WTC11 (cell line): ENCODE measurements around the gene ADGRB2. TPM values are rescaled to one million over a fixed set of nuclear protein-coding genes. Genes with fewer than 3 reads are reported as not detected.

Experiments
- ATAC-seq: fragments of 200-7000 bp; cut with Tn5 transposase; 2 replicates; pipeline ENCODE4 v1.10.0; 2021; ENCODE audit warnings: mild to moderate bottlenecking, moderate library complexity
- CTCF ChIA-PET: fragments of 300-600 bp; sonication (Branson Sonifier 250); formaldehyde crosslinking; loops from one replicate; lab custom pipeline; 2021; ENCODE audit warnings: antibody characterized with exemption; lab: Charles Lee
- POLR2A ChIA-PET: fragments of 350-600 bp; sonication (Branson Sonifier 250); formaldehyde crosslinking; loops from one replicate; lab custom pipeline; 2021; ENCODE audit warnings: antibody characterized with exemption; lab: Charles Lee
- DNase-seq: peaks from one replicate; pipeline ENCODE4 v3.0.0; 2021; ENCODE audit warnings: low spot score
- H3K27ac Mint-ChIP-seq: 2 replicates; pipeline ENCODE4 v1.8.0; 2021; ENCODE audit warnings: mixed read lengths
- H3K27me3 Mint-ChIP-seq: 2 replicates; pipeline ENCODE4 v1.8.0; 2021; ENCODE audit warnings: low read depth, mild to moderate bottlenecking, moderate library complexity, mixed read lengths
- H3K36me3 Mint-ChIP-seq: 2 replicates; pipeline ENCODE4 v1.8.0; 2021; ENCODE audit warnings: mixed read lengths
- H3K4me1 Mint-ChIP-seq: 2 replicates; pipeline ENCODE4 v1.8.0; 2022; ENCODE audit warnings: mixed read lengths
- H3K4me3 Mint-ChIP-seq: 2 replicates; pipeline ENCODE4 v1.8.0; 2021; ENCODE audit warnings: mild to moderate bottlenecking, moderate library complexity, mixed read lengths
- H3K9me3 Mint-ChIP-seq: 2 replicates; pipeline ENCODE4 v1.8.0; 2021; ENCODE audit warnings: mixed read lengths
- E2F5 ChIP-seq: sonication (generic); formaldehyde crosslinking; IDR thresholded peaks from 2 replicates; pipeline ENCODE4 v1.8.1; 2022; ENCODE audit warnings: mild to moderate bottlenecking, moderate library complexity, missing genetic modification reagents
- ELF4 ChIP-seq: sonication (generic); formaldehyde crosslinking; IDR thresholded peaks from 2 replicates; pipeline ENCODE4 v1.8.1; 2022; ENCODE audit warnings: low read depth, mild to moderate bottlenecking, moderate library complexity, missing genetic modification reagents
- ESRRA ChIP-seq: sonication (generic); formaldehyde crosslinking; IDR thresholded peaks from 2 replicates; pipeline ENCODE4 v1.8.1; 2022; ENCODE audit warnings: mild to moderate bottlenecking, missing genetic modification reagents, borderline replicate concordance
- GRHL2 ChIP-seq: fragments of 250-450 bp; sonication (Bioruptor Pico); IDR thresholded peaks from 2 replicates; pipeline ENCODE4 v1.8.0; 2022; ENCODE audit warnings: mild to moderate bottlenecking, moderate library complexity; ENCODE audit not compliant: insufficient replicate concordance, severe bottlenecking
- GTF2I ChIP-seq: fragments of 250-450 bp; sonication (Bioruptor Pico); conservative IDR thresholded peaks from 2 replicates; pipeline ENCODE4 v1.4.0; 2021; ENCODE audit warnings: mild to moderate bottlenecking
- IRF1 ChIP-seq: sonication (generic); formaldehyde crosslinking; IDR thresholded peaks from 2 replicates; pipeline ENCODE4 v1.8.0; 2023; ENCODE audit warnings: missing genetic modification reagents
- JAZF1 ChIP-seq: fragments of 250-450 bp; sonication (Bioruptor Pico); IDR thresholded peaks from 2 replicates; pipeline ENCODE4 v1.9.0; 2021; ENCODE audit warnings: moderate library complexity, mild to moderate bottlenecking, inconsistent platforms
- JUN ChIP-seq: sonication (generic); formaldehyde crosslinking; IDR thresholded peaks from 2 replicates; pipeline ENCODE4 v1.8.0; 2023; ENCODE audit warnings: mild to moderate bottlenecking, missing genetic modification reagents
- KAT7 ChIP-seq: sonication (generic); formaldehyde crosslinking; IDR thresholded peaks from 2 replicates; pipeline ENCODE4 v1.8.1; 2023; ENCODE audit warnings: missing genetic modification reagents, mild to moderate bottlenecking, borderline replicate concordance
- MAX ChIP-seq: sonication (generic); formaldehyde crosslinking; IDR thresholded peaks from 2 replicates; pipeline ENCODE4 v1.8.0; 2022; ENCODE audit warnings: mild to moderate bottlenecking, missing genetic modification reagents
- NFATC4 ChIP-seq: fragments of 250-450 bp; sonication (Bioruptor Pico); IDR thresholded peaks from 2 replicates; pipeline ENCODE4 v1.9.0; 2021; ENCODE audit warnings: mild to moderate bottlenecking
- OVOL2 ChIP-seq: fragments of 250-450 bp; sonication (Bioruptor Pico); IDR thresholded peaks from 2 replicates; pipeline ENCODE4 v1.9.0; 2021; ENCODE audit warnings: mild to moderate bottlenecking, borderline replicate concordance
- PRRX2 ChIP-seq: fragments of 250-450 bp; sonication (Bioruptor Pico); IDR thresholded peaks from 2 replicates; pipeline ENCODE4 v1.8.0; 2021; ENCODE audit warnings: mild to moderate bottlenecking
- SMAD4 ChIP-seq: sonication (generic); formaldehyde crosslinking; IDR thresholded peaks from 2 replicates; pipeline ENCODE4 v1.8.0; 2022; ENCODE audit warnings: mild to moderate bottlenecking, missing genetic modification reagents
- TEAD1 ChIP-seq: sonication (generic); formaldehyde crosslinking; IDR thresholded peaks from 2 replicates; pipeline ENCODE4 v1.8.0; 2022; ENCODE audit warnings: mild to moderate bottlenecking, missing genetic modification reagents
- USF2 ChIP-seq: sonication (generic); formaldehyde crosslinking; IDR thresholded peaks from 2 replicates; pipeline ENCODE4 v1.8.1; 2023; ENCODE audit warnings: mild to moderate bottlenecking, missing genetic modification reagents, moderate library complexity
- ZMAT4 ChIP-seq: fragments of 250-450 bp; sonication (Bioruptor Pico); IDR thresholded peaks from 2 replicates; pipeline ENCODE4 v1.9.0; 2021; ENCODE audit warnings: mild to moderate bottlenecking
- ZNF121 ChIP-seq: sonication (generic); formaldehyde crosslinking; IDR thresholded peaks from 2 replicates; pipeline ENCODE4 v1.8.0; 2023; ENCODE audit warnings: missing genetic modification reagents
- ZNF232 ChIP-seq: sonication (generic); formaldehyde crosslinking; IDR thresholded peaks from 2 replicates; pipeline ENCODE4 v1.8.0; 2022; ENCODE audit warnings: mild to moderate bottlenecking, missing genetic modification reagents
- ZNF263 ChIP-seq: sonication (generic); formaldehyde crosslinking; IDR thresholded peaks from 2 replicates; pipeline ENCODE4 v1.8.1; 2022; ENCODE audit warnings: low read depth, mild to moderate bottlenecking, moderate library complexity, missing genetic modification reagents
- ZNF396 ChIP-seq: fragments of 250-450 bp; sonication (Bioruptor Pico); IDR thresholded peaks from 2 replicates; pipeline ENCODE4 v1.8.0; 2021; ENCODE audit warnings: mild to moderate bottlenecking, moderate library complexity, borderline replicate concordance
- total RNA-seq: library from RNA; stranded (reverse); gene quantifications from 3 replicates; pipeline ENCODE4 v1.2.3, GENCODE V29; 2021
- TF ChIP-seq, protein P1 (sequence below): sonication (generic); formaldehyde crosslinking; IDR thresholded peaks from 2 replicates; pipeline ENCODE4 v1.8.1; 2022; ENCODE audit warnings: low read depth, missing genetic modification reagents, borderline replicate concordance
- TF ChIP-seq, protein P2 (sequence below): sonication (generic); formaldehyde crosslinking; IDR thresholded peaks from 2 replicates; pipeline ENCODE4 v1.8.1; 2023; ENCODE audit warnings: mild to moderate bottlenecking, moderate library complexity, missing genetic modification reagents
- TF ChIP-seq, protein P3 (sequence below): fragments of 250-450 bp; sonication (Bioruptor Pico); IDR thresholded peaks from 2 replicates; pipeline ENCODE4 v1.8.0; 2021; ENCODE audit warnings: mild to moderate bottlenecking
- TF ChIP-seq, protein P4 (sequence below): sonication (generic); formaldehyde crosslinking; IDR thresholded peaks from 2 replicates; pipeline ENCODE4 v1.8.0; 2023; ENCODE audit warnings: mild to moderate bottlenecking, missing genetic modification reagents

The ADGRB2 gene
- total RNA-seq, 1 experiment from 2014 or later = 39.3 TPM

GRCh38 chr1:31731049-31731565 lies 33.0 kb downstream of the ADGRB2 start:
- Mint-ChIP-seq H3K9me3 (no peaks in the 10 kb centered on the region), H3K27ac (no peak overlapping the region), H3K27me3 (no peaks in the 10 kb centered on the region), H3K4me3 (no peak overlapping the region)
- no peak for ATAC-seq
- POLR2A ChIA-PET = no interaction called here
- no peak for DNase-seq
- CTCF ChIA-PET = interaction anchor here (1.6 to 4.3 kb wide), 2 partner anchors 15 to 58 kb away, joined by 4 to 24 read pairs; no protein-coding TSS in a partner anchor
- TF ChIP-seq PRRX2 (CRISPR knock-in tag) = no peak
- no peak for TF ChIP-seq ELF4 (CRISPR knock-in tag)
- no peak for TF ChIP-seq MAX
- no peak for TF ChIP-seq JUN (CRISPR knock-in tag)
- no peak for TF ChIP-seq SMAD4
- no peak for TF ChIP-seq ZNF263 (CRISPR knock-in tag)
- no peak for TF ChIP-seq GTF2I (CRISPR knock-in tag)
- TF ChIP-seq ZMAT4 (CRISPR knock-in tag) = no peak
- TF ChIP-seq ZNF121 (CRISPR knock-in tag) = no peak
- TF ChIP-seq TEAD1 = no peak
- no peak for TF ChIP-seq KAT7 (CRISPR knock-in tag)
- TF ChIP-seq, protein P1, sequence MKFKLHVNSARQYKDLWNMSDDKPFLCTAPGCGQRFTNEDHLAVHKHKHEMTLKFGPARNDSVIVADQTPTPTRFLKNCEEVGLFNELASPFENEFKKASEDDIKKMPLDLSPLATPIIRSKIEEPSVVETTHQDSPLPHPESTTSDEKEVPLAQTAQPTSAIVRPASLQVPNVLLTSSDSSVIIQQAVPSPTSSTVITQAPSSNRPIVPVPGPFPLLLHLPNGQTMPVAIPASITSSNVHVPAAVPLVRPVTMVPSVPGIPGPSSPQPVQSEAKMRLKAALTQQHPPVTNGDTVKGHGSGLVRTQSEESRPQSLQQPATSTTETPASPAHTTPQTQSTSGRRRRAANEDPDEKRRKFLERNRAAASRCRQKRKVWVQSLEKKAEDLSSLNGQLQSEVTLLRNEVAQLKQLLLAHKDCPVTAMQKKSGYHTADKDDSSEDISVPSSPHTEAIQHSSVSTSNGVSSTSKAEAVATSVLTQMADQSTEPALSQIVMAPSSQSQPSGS = no peak
- no peak for TF ChIP-seq GRHL2 (CRISPR knock-in tag)
- TF ChIP-seq ZNF232 = no peak
- no peak for TF ChIP-seq ESRRA (CRISPR knock-in tag)
- TF ChIP-seq, protein P2, sequence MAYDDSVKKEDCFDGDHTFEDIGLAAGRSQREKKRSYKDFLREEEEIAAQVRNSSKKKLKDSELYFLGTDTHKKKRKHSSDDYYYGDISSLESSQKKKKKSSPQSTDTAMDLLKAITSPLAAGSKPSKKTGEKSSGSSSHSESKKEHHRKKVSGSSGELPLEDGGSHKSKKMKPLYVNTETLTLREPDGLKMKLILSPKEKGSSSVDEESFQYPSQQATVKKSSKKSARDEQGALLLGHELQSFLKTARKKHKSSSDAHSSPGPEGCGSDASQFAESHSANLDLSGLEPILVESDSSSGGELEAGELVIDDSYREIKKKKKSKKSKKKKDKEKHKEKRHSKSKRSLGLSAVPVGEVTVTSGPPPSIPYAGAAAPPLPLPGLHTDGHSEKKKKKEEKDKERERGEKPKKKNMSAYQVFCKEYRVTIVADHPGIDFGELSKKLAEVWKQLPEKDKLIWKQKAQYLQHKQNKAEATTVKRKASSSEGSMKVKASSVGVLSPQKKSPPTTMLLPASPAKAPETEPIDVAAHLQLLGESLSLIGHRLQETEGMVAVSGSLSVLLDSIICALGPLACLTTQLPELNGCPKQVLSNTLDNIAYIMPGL (CRISPR knock-in tag) = no peak
- TF ChIP-seq, protein P3, sequence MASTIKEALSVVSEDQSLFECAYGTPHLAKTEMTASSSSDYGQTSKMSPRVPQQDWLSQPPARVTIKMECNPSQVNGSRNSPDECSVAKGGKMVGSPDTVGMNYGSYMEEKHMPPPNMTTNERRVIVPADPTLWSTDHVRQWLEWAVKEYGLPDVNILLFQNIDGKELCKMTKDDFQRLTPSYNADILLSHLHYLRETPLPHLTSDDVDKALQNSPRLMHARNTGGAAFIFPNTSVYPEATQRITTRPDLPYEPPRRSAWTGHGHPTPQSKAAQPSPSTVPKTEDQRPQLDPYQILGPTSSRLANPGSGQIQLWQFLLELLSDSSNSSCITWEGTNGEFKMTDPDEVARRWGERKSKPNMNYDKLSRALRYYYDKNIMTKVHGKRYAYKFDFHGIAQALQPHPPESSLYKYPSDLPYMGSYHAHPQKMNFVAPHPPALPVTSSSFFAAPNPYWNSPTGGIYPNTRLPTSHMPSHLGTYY (CRISPR knock-in tag) = no peak
- no peak for TF ChIP-seq ZNF396 (CRISPR knock-in tag)
- TF ChIP-seq NFATC4 (CRISPR knock-in tag) = no peak
- TF ChIP-seq IRF1 = no peak
- TF ChIP-seq, all 79 proteins: peak for 0
- Mint-ChIP-seq H3K36me3 (no peaks in the 10 kb centered on the region), H3K4me1 (no peaks in the 10 kb centered on the region)

DNA sequence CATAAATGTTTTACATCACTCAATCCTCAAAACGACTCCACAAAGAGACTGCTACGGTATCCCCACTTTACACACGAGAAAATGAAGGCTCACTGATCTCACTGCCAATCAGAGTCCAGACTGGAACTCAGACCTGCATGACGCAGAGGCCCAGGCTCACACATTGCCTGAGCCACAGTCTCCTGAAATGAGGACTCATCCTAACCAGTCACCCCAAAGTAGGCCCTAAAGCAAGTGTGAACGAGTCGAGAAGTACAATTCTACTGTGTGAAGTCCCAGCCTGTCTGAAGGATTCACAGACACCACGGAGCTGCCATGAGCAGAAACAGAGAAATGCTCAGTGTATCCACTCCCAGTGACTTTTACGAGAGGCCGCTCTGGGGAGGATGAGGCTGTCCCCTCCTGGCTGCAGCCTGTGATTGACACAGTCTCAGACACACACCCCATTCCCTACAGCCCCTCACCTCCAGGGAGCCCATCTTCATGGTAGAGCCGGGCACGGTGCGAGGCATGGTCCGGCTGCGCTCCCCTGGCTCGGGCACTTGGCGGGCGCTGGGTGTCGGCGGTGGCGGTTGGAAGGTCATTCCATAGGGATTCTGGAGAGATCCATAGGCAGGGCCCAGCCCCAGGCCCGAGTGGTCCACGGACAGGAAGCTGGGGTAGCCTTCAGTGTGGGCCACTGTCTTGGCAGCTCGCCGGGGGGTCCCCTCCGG lies 33.6 kb downstream of the ADGRB2 start:
- H3K4me1 Mint-ChIP-seq = peaks cover 2% of the 10 kb centered on the region; the same call in 1 of the 2 replicates
- DNase-seq = no peak
- no peaks in the 10 kb centered on the region for H3K9me3 Mint-ChIP-seq
- H3K27me3 Mint-ChIP-seq = no peaks in the 10 kb centered on the region
- H3K36me3 Mint-ChIP-seq = no peaks in the 10 kb centered on the region
- H3K27ac Mint-ChIP-seq = no peak overlapping the region
- no peak for ATAC-seq
- no peak overlapping the region for H3K4me3 Mint-ChIP-seq
- ChIA-PET POLR2A (no interaction called here), CTCF (interaction anchor here (1.6 kb wide), 1 partner anchor 15 kb away, joined by 4 read pairs; no protein-coding TSS in a partner anchor)
- TF ChIP-seq E2F5 (CRISPR knock-in tag) = no peak
- TF ChIP-seq NFATC4 (CRISPR knock-in tag) = no peak
- no peak for TF ChIP-seq OVOL2
- TF ChIP-seq, protein P4, sequence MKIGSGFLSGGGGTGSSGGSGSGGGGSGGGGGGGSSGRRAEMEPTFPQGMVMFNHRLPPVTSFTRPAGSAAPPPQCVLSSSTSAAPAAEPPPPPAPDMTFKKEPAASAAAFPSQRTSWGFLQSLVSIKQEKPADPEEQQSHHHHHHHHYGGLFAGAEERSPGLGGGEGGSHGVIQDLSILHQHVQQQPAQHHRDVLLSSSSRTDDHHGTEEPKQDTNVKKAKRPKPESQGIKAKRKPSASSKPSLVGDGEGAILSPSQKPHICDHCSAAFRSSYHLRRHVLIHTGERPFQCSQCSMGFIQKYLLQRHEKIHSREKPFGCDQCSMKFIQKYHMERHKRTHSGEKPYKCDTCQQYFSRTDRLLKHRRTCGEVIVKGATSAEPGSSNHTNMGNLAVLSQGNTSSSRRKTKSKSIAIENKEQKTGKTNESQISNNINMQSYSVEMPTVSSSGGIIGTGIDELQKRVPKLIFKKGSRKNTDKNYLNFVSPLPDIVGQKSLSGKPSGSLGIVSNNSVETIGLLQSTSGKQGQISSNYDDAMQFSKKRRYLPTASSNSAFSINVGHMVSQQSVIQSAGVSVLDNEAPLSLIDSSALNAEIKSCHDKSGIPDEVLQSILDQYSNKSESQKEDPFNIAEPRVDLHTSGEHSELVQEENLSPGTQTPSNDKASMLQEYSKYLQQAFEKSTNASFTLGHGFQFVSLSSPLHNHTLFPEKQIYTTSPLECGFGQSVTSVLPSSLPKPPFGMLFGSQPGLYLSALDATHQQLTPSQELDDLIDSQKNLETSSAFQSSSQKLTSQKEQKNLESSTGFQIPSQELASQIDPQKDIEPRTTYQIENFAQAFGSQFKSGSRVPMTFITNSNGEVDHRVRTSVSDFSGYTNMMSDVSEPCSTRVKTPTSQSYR (CRISPR knock-in tag) = no peak
- no peak for TF ChIP-seq USF2 (CRISPR knock-in tag)
- no peak for TF ChIP-seq JAZF1 (CRISPR knock-in tag)
- TF ChIP-seq JUN (CRISPR knock-in tag) = no peak
